Upper lobe of left lung (tissue), 6 donors: Measurements from ENCODE around the gene MCHR2. TPM values are rescaled to one million over a fixed set of nuclear protein-coding genes. Genes with fewer than 3 reads are reported as not detected.

Experiments used
- ATAC-seq, 2 donors: fragments of 200-7000 bp; cut with Tn5 transposase; one replicate each; pipeline ENCODE4 v1.9.1; 2022; ENCODE audit warnings: mild to moderate bottlenecking in 2 of 2, moderate library complexity in 2 of 2; ENCODE audit not compliant: low FRiP score in 2 of 2
- DNase-seq, 2 donors: peaks; one replicate each; pipeline ENCODE4 v3.0.0-alpha.2; 2019 to 2020
- H3K27ac ChIP-seq, 4 donors: fragments of 200-600 bp; sonication (generic); one replicate each; pipeline ENCODE4 v1.5.1; 2016 to 2019
- H3K27me3 ChIP-seq, 4 donors: fragments of 200-600 bp; sonication (generic); one replicate each; pipeline ENCODE4 v1.5.1; 2017 to 2019
- H3K36me3 ChIP-seq, 4 donors: fragments of 200-600 bp; sonication (generic); one replicate each; pipeline ENCODE4 v1.5.1; 2016 to 2019
- H3K4me1 ChIP-seq, 4 donors: fragments of 200-600 bp; sonication (generic); one replicate each; pipeline ENCODE4 v1.5.1; 2018 to 2019
- H3K4me3 ChIP-seq, 4 donors: fragments of 200-600 bp; sonication (generic); one replicate each; pipeline ENCODE4 v1.5.1; 2017 to 2019; ENCODE audit warnings: mild to moderate bottlenecking in 2 of 4, moderate library complexity in 1 of 4
- H3K9me3 ChIP-seq, 4 donors: fragments of 200-600 bp; sonication (generic); one replicate each; pipeline ENCODE4 v1.5.1; 2018 to 2019
- EP300 ChIP-seq, 4 donors: sonication (generic); formaldehyde crosslinking; IDR thresholded peaks; one replicate each; pipeline ENCODE4 v1.5.1; 2017; ENCODE audit warnings: antibody characterized with exemption in 4 of 4, control low read depth in 2 of 4
- POLR2A ChIP-seq, 4 donors: fragments of 450-650 bp; IDR thresholded peaks; one replicate each; pipeline ENCODE4 v1.5.1; 2016 to 2017; ENCODE audit warnings: antibody characterized with exemption in 4 of 4, mild to moderate bottlenecking in 2 of 4
- POLR2AphosphoS5 ChIP-seq, 2 donors: sonication (generic); formaldehyde crosslinking; IDR thresholded peaks; one replicate each; pipeline ENCODE4 v1.5.1; 2017; ENCODE audit warnings: antibody characterized with exemption in 2 of 2
- WGBS, 2 donors: methylation state at CpG; one replicate each; pipeline ENCODE4 v1.1.5; 2017 to 2018; 5-methylcytosine and 5-hydroxymethylcytosine counted together
- total RNA-seq, 6 donors: library from RNA; depleted of rRNA in 4 of 6; stranded (reverse); fragments of >200 nt in 4 of 6; gene quantifications; one replicate each; pipeline versions ENCODE4 v1.1.0 to v1.2.1, GENCODE V29; 2016 to 2021
- TF ChIP-seq, protein P1 (sequence below), 6 experiments: fragments of 450-650 bp in 4 of 6; fragments of 200-600 bp in 2 of 6; sonication (generic) in 2 of 6; IDR thresholded peaks; one replicate each; pipeline ENCODE4 v1.5.1; 2016 to 2019; ENCODE audit warnings: antibody characterized with exemption in 6 of 6
- donor health status: DM: no; HTN: no; CAD: no; lungs with moderate emphysema.
- donor health status: DM: no; HTN: yes; CAD: no; lungs with severe emphysema.

MCHR2 gene
- total RNA-seq, 6 donors from 2014 or later: not detected

DNA sequence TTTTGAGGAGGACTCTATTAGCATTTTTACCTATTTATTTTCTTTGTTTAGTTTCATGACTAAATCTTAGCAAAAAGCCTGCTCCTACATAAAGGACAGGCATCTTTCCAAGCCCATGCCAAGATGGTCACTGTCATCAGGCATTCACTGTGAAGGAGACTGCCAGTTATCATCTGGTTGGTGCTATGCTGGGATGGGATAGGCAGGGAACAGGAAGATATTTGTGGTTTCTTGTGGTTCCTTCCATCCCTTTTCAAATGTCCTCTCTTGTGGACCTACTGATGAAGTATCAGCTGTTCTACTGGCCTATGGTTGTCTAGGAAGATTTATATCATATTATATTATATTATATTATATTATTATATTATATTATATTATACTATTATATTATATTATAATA lies 107.0 kb downstream of the MCHR2 start:
- TF ChIP-seq POLR2AphosphoS5 (IDR thresholded peaks at IDR 0.05) (no peak), POLR2A (IDR thresholded peaks at IDR 0.05) (no peak), EP300 (IDR thresholded peaks at IDR 0.05) (no peak)
- TF ChIP-seq, protein P1, sequence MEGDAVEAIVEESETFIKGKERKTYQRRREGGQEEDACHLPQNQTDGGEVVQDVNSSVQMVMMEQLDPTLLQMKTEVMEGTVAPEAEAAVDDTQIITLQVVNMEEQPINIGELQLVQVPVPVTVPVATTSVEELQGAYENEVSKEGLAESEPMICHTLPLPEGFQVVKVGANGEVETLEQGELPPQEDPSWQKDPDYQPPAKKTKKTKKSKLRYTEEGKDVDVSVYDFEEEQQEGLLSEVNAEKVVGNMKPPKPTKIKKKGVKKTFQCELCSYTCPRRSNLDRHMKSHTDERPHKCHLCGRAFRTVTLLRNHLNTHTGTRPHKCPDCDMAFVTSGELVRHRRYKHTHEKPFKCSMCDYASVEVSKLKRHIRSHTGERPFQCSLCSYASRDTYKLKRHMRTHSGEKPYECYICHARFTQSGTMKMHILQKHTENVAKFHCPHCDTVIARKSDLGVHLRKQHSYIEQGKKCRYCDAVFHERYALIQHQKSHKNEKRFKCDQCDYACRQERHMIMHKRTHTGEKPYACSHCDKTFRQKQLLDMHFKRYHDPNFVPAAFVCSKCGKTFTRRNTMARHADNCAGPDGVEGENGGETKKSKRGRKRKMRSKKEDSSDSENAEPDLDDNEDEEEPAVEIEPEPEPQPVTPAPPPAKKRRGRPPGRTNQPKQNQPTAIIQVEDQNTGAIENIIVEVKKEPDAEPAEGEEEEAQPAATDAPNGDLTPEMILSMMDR (IDR thresholded peaks at IDR 0.05): no peak
- DNase-seq: no peak
- H3K4me1 ChIP-seq: no peaks in the 10 kb centered on the region

DNA sequence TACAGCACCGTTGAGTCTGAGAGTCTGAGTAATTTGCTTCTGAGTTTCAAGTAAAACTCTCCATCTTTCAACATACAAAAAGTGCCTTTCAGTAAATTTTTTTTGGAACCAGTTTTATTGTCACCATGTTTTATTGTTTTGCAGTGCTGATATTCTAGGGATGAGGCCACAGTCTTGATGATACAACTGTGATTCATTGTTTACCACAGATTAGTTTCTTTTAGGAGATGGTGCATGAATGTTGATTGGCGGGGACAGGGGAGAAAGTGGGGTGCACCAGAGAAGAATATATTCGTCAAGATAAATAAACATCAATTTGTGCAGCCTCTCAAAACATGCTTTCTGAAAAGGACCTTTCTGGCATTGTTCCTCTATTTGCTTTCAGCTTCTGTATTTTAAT lies 109.0 kb downstream of the MCHR2 start:
- Histone ChIP-seq H3K27me3 (no peaks in the 10 kb centered on the region), H3K27ac (no peak overlapping the region), H3K9me3 (no peaks in the 10 kb centered on the region), H3K4me1 (no peaks in the 10 kb centered on the region), H3K36me3 (no peaks in the 10 kb centered on the region), H3K4me3 (no peak overlapping the region)
- ATAC-seq (no peak), DNase-seq (no peak)
- TF ChIP-seq EP300 (IDR thresholded peaks at IDR 0.05) (no peak), POLR2A (IDR thresholded peaks at IDR 0.05) (no peak), POLR2AphosphoS5 (IDR thresholded peaks at IDR 0.05) (no peak)
- TF ChIP-seq, protein P1 (IDR thresholded peaks at IDR 0.05): no peak
- 77 to 80% methylated on average over 3 of the region's 3 CpGs for WGBS, 2 donors

More for the DNA sequence above, 107.0 kb downstream of the MCHR2 start:
- H3K9me3 ChIP-seq: no peaks in the 10 kb centered on the region
- H3K27ac ChIP-seq: no peak overlapping the region
- H3K36me3 ChIP-seq: no peaks in the 10 kb centered on the region
- ATAC-seq: no peak
- H3K27me3 ChIP-seq: no peaks in the 10 kb centered on the region
- H3K4me3 ChIP-seq: no peak overlapping the region

DNA sequence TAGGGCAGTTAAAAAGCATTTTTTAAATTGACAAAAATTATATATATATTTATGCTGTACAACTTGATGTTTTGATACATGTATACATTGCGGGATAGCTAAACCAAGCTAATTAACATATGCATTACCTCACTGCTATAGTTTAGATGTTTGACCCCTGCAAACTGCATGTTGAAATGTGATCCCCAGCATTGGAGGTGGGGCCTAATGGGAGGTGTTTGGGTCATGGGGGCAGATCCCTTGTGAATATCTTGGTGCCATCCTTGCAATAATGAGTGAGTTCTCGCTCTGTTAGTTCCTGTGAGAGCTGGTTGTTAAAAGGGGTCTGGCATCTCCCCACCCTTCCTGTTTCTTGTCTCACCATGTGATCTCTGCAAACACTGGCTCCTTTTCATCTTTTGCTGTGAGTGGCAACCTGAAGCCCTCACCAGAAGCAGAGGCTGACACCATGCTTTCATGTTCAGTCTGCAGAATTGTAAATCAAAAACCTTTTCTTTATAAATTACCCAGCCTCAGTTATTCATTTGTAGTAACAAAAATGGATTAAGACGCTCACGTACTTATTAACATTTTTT lies 111.8 kb downstream of the MCHR2 start:
- Histone ChIP-seq H3K9me3 (no peaks in the 10 kb centered on the region), H3K27me3 (no peaks in the 10 kb centered on the region), H3K27ac (no peak overlapping the region), H3K4me1 (no peaks in the 10 kb centered on the region), H3K36me3 (no peaks in the 10 kb centered on the region), H3K4me3 (no peak overlapping the region)
- 77 to 78% methylated on average over 4 of the region's 4 CpGs for WGBS, 2 donors
- DNase-seq (no peak), ATAC-seq (no peak)
- TF ChIP-seq POLR2A (IDR thresholded peaks at IDR 0.05) (no peak), EP300 (IDR thresholded peaks at IDR 0.05) (no peak)

DNA sequence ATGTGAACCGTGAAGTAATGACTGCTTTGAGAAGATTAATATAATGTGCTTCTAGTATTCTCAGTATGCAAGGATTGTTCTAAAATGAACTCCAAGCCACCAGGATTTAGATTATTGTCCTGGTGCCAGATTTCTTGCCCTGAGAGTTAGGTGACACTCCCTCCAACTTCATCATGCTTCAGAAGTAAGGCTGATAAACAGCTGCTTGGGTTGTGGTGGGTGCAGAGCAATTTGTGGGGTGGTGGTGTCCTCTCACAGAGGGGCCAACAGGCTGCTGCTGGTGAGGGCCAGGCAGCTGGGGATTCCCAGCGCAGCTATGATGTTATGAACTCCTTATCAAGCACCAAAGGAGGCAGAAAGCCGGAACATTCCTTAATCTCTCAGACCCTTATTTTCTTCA lies 114.6 kb downstream of the MCHR2 start:
- Histone ChIP-seq H3K4me1 (no peaks in the 10 kb centered on the region), H3K9me3 (no peaks in the 10 kb centered on the region), H3K4me3 (no peak overlapping the region), H3K27me3 (no peaks in the 10 kb centered on the region), H3K36me3 (no peaks in the 10 kb centered on the region), H3K27ac (no peak overlapping the region)
- DNase-seq (no peak), ATAC-seq (no peak)
- WGBS, 2 donors: 51 to 59% methylated on average over 3 of the region's 3 CpGs
- no peak for TF ChIP-seq POLR2A (IDR thresholded peaks at IDR 0.05)
- TF ChIP-seq, protein P1 (IDR thresholded peaks at IDR 0.05): no peak
- no peak for TF ChIP-seq EP300 (IDR thresholded peaks at IDR 0.05)
- no peak for TF ChIP-seq POLR2AphosphoS5 (IDR thresholded peaks at IDR 0.05)

DNA sequence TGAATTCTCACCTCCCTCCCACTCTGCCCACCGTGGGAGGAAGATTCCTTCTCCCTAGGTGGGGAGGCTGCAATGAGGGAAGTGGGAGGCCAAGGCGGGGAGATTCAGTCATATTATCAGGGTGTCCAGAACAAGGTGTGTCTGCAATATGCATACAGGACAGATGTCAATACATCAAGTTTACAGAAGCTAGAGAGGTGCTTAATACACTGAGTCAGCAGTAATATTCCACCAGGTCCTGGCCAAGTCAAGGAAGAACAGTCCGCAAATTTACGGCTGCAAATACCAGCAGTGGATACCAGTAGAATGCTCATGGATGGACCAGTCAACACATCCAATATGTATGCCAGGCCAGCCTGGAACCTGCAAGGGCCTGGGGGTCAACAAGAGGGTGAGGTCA lies 119.0 kb downstream of the MCHR2 start:
- DNase-seq (no peak), ATAC-seq (no peak)
- WGBS, 2 donors: 70 to 82% methylated on average over 4 of the region's 4 CpGs

More for the DNA sequence above, 119.0 kb downstream of the MCHR2 start:
- Histone ChIP-seq H3K36me3 (no peaks in the 10 kb centered on the region), H3K4me1 (no peaks in the 10 kb centered on the region), H3K4me3 (no peak overlapping the region), H3K27me3 (no peaks in the 10 kb centered on the region), H3K27ac (no peak overlapping the region), H3K9me3 (no peaks in the 10 kb centered on the region)
- no peak for TF ChIP-seq EP300 (IDR thresholded peaks at IDR 0.05)
- TF ChIP-seq, protein P1 (IDR thresholded peaks at IDR 0.05): no peak
- no peak for TF ChIP-seq POLR2A (IDR thresholded peaks at IDR 0.05)
- TF ChIP-seq POLR2AphosphoS5 (IDR thresholded peaks at IDR 0.05): no peak
